ENCODE measurements around the gene RELL1. TPM values are rescaled to one million over a fixed set of nuclear protein-coding genes. Genes with fewer than 3 reads are reported as not detected.

Gene RELL1
- total and polyA plus RNA-seq, 8 donors = 1.3 to 113 (median 15.8) TPM

GRCh38 chr4:37659696-37660095 is 26.5 kb downstream of the RELL1 start:
- peaks cover 36 to 63% (median 48%) of the 10 kb centered on the region in 4 donors for H3K4me1 ChIP-seq
- peaks cover 5 to 22% (median 16%) of the 10 kb centered on the region in 4 donors for H3K9me3 ChIP-seq
- no peak overlapping the region for H3K27ac ChIP-seq
- peaks cover 0 to 13% (median 8%) of the 10 kb centered on the region in 4 donors for H3K36me3 ChIP-seq
- DNase-seq = no peak
- H3K4me3 ChIP-seq = no peak overlapping the region
- 46 to 73% (median 58%) methylated on average over 3 of the region's 3 CpGs for WGBS, 5 donors
- no peaks in the 10 kb centered on the region for H3K27me3 ChIP-seq
- TF ChIP-seq POLR2AphosphoS5 (IDR thresholded peaks at IDR 0.05) (peak in 2 of 3 donors; percentile 5 to 36), POLR2A (IDR thresholded peaks at IDR 0.05) (no peak)
- intact Hi-C loops (cut with DNase I; ENCODE audit: low total_unique reads) = no loop called here

DNA sequence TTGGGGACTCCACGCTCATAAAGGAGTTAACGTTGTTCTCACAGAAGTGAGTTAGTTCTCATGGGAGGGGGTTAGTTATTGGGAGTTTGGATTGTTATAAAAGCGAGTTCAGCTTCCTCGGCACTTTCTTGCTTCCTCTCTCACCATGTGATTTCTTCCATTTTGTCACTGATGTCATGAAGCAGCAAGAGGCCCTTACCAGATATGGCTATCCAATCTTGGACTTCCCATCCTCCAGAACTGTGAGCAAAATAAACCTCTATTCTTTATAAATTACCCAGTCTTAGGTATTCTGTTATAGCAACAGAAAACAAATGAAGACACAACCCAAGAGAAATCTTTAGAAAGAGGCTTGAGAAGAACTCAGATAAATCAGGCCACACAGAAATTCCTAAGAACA is 29.5 kb downstream of the RELL1 start:
- H3K27ac ChIP-seq = peak overlapping the region in 1 of 5 donors; percentile 8
- WGBS, 5 donors = 86 to 98% (median 93%) methylated on average over 4 of the region's 4 CpGs
- peaks cover 17 to 47% (median 30%) of the 10 kb centered on the region in 4 donors for H3K4me1 ChIP-seq
- intact Hi-C loops (cut with DNase I; ENCODE audit: low total_unique reads) = no loop called here
- no peak overlapping the region for H3K4me3 ChIP-seq
- peaks cover 5 to 22% (median 16%) of the 10 kb centered on the region in 4 donors for H3K9me3 ChIP-seq
- DNase-seq = no peak
- TF ChIP-seq, protein P1, sequence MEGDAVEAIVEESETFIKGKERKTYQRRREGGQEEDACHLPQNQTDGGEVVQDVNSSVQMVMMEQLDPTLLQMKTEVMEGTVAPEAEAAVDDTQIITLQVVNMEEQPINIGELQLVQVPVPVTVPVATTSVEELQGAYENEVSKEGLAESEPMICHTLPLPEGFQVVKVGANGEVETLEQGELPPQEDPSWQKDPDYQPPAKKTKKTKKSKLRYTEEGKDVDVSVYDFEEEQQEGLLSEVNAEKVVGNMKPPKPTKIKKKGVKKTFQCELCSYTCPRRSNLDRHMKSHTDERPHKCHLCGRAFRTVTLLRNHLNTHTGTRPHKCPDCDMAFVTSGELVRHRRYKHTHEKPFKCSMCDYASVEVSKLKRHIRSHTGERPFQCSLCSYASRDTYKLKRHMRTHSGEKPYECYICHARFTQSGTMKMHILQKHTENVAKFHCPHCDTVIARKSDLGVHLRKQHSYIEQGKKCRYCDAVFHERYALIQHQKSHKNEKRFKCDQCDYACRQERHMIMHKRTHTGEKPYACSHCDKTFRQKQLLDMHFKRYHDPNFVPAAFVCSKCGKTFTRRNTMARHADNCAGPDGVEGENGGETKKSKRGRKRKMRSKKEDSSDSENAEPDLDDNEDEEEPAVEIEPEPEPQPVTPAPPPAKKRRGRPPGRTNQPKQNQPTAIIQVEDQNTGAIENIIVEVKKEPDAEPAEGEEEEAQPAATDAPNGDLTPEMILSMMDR (IDR thresholded peaks at IDR 0.05) = no peak
- no peak for TF ChIP-seq EP300 (IDR thresholded peaks at IDR 0.05)
- no peak for TF ChIP-seq POLR2AphosphoS5 (IDR thresholded peaks at IDR 0.05)
- no peak for TF ChIP-seq POLR2A (IDR thresholded peaks at IDR 0.05)
- H3K36me3 ChIP-seq = peaks cover 0 to 13% (median 8%) of the 10 kb centered on the region in 4 donors
- no peaks in the 10 kb centered on the region for H3K27me3 ChIP-seq

- DNase-seq = no peak
- intact Hi-C loops (cut with DNase I; ENCODE audit: low total_unique reads) = no loop called here
- Histone ChIP-seq H3K9me3 (peaks cover 5 to 22% (median 16%) of the 10 kb centered on the region in 4 donors), H3K36me3 (peaks cover 0 to 18% (median 8%) of the 10 kb centered on the region in 4 donors), H3K4me3 (no peak overlapping the region), H3K4me1 (peaks cover 15 to 50% (median 24%) of the 10 kb centered on the region in 4 donors), H3K27ac (peak overlapping the region in 1 of 5 donors; percentile 0), H3K27me3 (no peaks in the 10 kb centered on the region)
- WGBS, 5 donors = 88 to 97% (median 93%) methylated on average over 1 of the region's 1 CpG
- no peak for TF ChIP-seq POLR2AphosphoS5 (IDR thresholded peaks at IDR 0.05)
- no peak for TF ChIP-seq EP300 (IDR thresholded peaks at IDR 0.05)
- no peak for TF ChIP-seq POLR2A (IDR thresholded peaks at IDR 0.05)
- TF ChIP-seq, protein P1 (IDR thresholded peaks at IDR 0.05) = no peak
Observed at GRCh38 chr4:37653601-37654000, 32.6 kb downstream of the RELL1 start.

GRCh38 chr4:37652747-37653527 is 33.2 kb downstream of the RELL1 start:
- DNase-seq = no peak

More at GRCh38 chr4:37652747-37653527, 33.2 kb downstream of the RELL1 start:
- intact Hi-C loops (cut with DNase I; ENCODE audit: low total_unique reads) = no loop called here
- Histone ChIP-seq H3K36me3 (peaks cover 0 to 18% (median 9%) of the 10 kb centered on the region in 4 donors), H3K9me3 (peaks cover 5 to 22% (median 16%) of the 10 kb centered on the region in 4 donors), H3K27me3 (no peaks in the 10 kb centered on the region), H3K27ac (peak overlapping the region in 3 of 5 donors; percentile 0 to 12 (median 8)), H3K4me3 (no peak overlapping the region), H3K4me1 (peaks cover 20 to 54% (median 30%) of the 10 kb centered on the region in 4 donors)
- no peak for TF ChIP-seq POLR2AphosphoS5 (IDR thresholded peaks at IDR 0.05)
- TF ChIP-seq EP300 (IDR thresholded peaks at IDR 0.05) = no peak
- TF ChIP-seq, protein P1 (IDR thresholded peaks at IDR 0.05) = no peak
- 56 to 78% (median 67%) methylated on average over 4 of the region's 4 CpGs for WGBS, 5 donors

All from stomach (tissue), 9 donors.